DMS114 treated with DMSO at 0.1 percent for 48 hours (cell line): ENCODE measurements around the gene TSTD1.
"Not testable (repeated sequence)": the region's sequence is repeated elsewhere in the genome, so short reads cannot be mapped to it uniquely, and the experiment has no call there.

Experiments
- DNase-seq: peaks from one replicate; lab custom pipeline; 2025; ENCODE audit not compliant: unreplicated experiment; lab: John Stamatoyannopoulos, UW

TSTD1 gene

DNA sequence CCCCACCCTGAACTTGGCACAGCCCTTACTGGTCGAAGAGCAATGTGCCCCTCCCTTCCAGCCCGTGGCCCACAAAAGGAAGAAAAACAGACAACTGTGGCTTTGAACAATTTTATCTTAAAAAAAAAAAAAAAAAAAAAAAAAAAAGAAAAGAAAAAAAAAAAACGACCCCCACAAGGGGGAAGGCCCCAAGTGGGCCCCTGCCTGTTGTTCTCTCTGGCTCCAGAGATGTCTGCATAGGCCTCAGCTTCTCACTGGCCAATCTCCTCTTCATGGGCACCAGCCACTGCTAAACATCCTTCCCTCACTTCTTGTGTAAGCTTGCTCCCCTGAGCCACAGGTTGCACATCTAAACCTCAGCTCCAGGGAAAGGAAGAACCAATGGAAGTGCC is 386 bp upstream of the TSTD1 start:
- no peak for DNase-seq

DNA sequence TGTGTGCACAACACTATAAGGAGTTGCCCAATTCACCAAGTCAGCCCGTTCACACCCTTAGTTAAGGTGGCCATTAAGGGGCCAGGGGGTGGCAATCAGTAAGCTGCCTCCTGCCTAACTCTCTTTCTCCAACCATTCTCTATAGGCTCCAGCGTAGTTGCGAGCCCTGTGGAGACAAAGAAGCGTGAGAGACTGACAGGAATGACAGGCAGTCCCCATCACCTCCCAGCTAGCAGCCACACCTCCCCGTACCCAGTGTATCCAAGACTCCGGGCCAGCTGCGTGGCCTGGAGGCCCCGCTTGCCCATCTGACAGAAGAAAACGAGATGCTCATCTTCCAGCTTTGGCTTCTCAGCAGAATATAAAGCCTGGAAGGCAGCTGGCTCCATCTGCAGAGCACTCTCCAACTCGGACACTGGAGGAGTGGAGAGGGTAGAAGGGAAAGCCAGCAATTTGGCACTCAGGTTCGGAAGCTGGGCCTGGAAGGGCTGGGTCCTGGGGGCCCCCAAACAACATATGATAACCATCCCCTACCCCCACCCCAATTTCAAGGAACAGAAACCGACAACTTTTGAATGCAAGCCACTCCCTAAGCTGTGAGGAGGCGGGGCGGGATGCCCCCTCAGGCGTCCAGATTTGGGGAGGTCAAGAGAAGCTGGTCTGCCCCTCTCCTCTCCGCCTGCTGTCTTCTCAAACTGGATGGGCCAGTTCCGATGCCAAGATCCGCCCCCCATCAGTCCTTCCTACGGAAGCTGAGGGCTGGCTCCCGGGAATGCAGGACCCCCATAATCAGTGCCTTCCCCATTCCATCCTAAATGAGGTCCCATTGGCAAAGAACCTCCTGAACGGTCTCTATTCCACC is 872 bp downstream of the TSTD1 start:
- no peak for DNase-seq

DNA sequence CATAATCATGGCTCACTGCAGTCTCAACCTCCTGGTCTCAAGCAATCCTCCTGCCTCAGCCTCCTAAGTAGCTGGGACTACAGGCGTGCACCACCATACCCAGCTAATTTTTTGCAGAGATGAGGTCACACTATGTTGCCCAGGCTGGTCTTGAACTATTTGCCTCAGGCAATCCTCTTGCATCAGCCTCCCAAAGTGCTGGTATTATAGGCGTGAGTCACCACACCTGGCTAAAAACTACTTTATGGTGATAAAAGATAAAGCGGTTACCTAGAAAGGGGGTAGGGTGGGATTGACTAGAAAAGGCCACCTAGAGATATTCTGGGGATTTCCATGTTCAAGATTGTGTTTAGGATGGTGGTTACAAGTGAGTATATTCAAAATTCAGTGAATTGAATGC is 5.0 kb downstream of the TSTD1 start:
- no peak for DNase-seq

DNA sequence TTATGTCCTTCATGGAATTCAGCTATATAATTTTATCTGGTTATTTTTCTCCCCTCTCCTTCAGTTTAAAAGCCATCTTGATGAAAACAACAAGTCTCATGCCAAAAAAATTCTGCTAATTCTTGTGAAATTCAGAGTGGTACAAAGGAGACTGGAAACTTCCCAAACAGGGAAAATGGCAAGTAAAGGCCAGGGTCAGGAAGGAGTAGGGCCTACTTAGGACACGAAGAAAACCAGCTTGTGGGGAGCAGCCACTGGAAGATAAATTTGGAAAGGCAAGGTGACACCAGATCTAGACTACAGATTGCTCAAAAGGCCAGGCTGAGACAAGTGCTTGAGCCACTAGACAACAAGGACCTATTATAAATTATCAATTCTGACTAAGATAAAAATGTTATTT is 6.4 kb downstream of the TSTD1 start:
- DNase-seq: no peak

DNA sequence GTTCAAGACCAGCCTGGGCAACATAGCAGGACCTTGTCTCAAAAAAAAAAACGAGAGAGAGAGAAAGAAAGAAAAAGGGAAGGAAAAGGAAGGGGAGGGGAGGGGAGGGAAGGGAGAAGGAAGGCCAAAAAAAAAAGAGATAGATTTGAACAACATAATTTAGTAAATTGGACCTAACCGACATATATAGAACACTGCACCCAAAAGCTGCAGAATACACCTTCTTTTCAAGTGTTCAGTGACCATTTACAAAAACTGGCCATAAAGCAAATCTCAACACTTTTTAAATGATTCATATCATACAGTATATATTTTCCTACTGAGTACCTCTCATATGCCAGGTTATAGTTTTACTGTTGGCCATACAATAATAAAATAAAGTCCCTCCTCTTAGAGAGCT is 6.9 kb downstream of the TSTD1 start:
- no peak for DNase-seq

DNA sequence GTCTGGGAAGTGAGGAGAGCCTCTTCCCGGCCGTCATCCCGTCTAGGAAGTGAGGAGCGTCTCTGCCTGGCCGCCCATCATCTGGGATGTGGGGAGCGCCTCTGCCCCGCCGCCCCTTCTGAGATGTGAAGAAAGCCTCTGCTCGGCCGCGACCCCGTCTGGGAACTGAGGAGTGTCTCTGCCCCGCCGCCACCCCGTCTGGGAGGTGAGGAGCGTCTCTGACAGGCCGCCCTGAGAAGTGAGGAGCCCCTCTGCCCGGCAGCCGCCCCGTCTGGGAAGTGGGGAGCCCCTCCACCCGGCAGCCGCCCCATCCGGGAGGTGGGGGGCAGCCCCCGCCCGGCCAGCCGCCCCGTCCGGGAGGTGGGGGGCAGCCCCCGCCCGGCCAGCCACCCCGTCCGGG is 9.3 kb downstream of the TSTD1 start:
- not testable (repeated sequence) for DNase-seq

DNA sequence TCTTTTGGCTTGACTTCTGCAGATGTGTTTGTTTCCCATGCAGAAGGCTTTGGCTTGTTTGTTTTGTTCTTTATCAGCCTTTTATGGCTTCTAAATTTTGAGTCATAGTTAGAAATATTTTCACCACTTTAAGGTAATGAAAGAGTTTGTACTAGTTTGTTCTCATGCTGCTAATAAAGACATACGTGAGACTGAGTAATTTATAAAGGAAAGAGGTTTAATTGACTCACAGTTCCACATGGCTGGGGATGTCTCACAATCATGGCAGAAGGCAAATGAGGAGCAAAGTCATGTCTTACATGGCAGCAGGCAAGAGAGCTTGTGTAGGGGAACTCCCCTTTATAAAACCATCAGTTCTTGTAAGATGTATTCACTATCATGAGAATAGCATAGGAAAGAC is 11.8 kb downstream of the TSTD1 start:
- not testable (repeated sequence) for DNase-seq

DNA sequence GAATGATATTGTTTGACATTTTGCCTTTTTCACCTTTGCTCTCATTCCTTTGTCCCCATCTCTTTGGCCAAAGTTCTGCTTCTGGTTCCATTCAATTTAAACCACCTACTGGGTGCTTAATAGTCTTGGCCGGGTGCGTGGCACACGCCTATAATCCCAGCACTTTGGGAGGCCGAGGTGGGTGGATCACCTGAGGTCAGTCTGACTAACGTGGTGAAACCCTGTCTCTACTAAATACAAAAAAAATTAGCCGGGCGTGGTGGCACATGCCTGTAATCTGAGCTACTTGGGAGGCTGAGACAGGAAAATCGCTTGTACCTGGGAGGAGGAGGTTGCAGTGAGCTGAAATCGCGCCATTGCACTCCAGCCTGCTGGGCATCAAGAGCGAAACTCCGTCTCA is 16.3 kb downstream of the TSTD1 start:
- DNase-seq: not testable (repeated sequence)

DNA sequence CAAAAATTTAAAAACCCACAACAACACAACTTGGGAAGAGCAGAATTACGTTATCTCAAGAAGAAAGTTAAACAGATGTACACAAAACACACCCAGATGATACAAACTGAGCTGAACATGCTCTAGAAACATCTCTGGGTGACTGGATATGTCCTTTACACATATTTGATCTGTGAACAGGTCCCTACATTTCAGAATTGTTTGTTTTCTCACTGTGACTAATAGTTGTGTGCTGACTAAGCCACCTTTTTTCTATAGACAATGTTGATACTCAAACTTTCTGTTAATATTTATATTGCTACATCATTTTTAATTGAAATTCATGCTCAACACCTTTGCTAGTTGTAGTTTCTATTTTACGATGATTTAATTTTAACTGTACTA is 16.8 kb downstream of the TSTD1 start:
- DNase-seq: no peak

DNA sequence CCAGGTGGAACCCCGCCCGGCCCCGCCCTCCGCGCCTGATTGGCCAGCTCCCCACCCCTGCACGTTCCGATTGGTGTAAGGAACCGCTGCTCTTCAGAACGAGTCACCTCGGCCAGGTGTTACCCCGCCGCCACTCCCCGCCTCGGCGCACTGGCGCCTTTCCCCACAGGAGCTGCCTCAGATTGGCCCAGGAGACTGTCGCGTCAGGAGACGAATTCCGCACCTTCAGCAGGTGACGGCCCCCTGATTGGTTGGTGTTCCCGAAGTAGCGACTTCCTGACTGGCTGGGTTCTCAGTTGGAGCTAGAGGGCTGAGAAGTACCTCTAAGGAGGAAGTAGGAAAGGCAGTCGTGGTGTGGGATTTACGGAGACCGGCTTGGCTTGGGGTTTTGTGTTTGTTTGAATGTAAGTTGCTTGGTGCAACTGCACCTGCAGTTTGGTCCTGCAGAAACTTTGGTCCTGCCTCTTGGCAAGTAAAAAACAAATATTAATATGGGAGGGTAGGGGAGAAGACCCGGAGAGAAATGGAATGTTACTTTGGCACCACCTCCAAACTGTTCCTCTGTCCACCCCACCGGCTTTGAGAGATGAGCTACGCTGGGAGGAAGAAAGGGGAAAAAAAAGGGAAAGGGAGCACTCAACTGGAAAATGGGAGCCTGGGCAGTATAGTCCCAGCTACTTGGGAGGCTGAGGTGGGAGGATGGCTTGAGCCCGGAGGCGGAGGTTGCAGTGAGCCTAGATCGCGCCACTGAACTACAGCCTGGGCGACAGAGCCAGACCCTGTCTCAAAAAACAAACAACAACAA is 17.4 kb downstream of the TSTD1 start:
- peak; percentile 93 for DNase-seq

DNA sequence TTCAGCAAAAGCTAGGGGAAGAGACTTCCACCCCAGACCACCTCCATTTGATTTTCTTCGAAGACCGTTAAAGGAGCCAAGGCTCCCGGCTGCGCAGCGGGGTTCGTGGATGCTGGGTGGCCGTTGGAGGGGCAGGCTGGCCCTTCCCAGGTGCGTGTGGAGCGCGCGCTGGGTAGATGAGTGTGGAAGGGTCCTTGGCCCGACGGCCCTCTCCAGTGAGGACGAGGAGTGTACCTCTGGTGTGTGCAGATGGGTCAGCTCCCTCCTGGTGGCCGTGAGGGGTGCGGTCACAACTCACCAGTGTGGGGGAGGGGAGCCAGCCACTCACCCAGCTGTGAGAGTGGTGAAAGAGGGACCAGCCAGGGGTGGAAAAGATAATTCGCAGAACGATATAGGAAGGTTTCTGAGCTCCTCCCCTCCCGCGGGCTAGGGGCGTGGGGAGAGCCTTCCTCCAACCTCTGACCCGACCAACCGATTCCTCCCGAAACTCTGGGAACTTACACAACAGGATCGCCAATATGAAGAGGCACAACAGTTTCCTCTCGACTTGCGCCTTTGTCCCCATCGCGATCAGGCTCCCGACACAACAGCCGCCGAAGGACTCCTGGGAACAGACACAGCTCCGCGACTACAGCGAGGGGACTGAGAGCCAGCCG is 18.1 kb downstream of the TSTD1 start, which contains the start of gene F11R:
TSS of gene F11R (minus strand) at position 644 of the 656 bp plus-strand sequence. CDS start at position 565, 79 bp downstream.
- peak; percentile 63 for DNase-seq

DNA sequence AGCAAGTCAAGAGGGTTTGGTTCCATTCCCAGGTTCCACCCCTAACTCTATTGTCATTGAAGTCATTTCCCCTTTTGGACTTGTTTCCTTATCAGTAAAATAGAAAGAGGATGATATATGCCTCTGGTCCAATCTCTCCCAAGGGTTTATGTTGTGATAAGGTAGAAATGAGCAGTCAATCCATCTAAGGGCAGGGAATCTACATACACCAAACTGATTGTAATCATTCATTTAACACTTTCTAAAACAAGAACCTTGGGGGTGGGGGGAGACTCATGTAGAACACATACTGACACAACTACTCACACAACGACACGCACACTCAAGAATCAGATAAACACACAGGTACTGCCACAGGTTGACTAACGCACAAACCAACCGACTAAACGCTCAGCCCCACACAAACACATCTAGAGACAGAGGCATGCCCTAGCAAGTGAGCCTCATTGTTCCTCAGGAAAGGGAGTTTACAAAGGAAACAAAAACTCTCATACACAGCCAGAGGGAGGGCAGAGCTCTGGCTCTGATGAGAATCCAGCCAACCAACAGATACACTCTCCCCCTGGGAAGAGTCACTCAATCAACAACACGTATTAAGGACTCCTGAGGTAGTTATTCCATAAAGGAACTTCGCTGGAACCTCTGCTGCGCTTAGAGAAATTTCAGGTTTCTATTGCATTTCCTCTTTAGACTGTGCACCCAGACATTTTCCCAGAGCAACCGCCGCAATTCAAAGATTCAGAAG is 18.8 kb downstream of the TSTD1 start:
- no peak for DNase-seq

DNA sequence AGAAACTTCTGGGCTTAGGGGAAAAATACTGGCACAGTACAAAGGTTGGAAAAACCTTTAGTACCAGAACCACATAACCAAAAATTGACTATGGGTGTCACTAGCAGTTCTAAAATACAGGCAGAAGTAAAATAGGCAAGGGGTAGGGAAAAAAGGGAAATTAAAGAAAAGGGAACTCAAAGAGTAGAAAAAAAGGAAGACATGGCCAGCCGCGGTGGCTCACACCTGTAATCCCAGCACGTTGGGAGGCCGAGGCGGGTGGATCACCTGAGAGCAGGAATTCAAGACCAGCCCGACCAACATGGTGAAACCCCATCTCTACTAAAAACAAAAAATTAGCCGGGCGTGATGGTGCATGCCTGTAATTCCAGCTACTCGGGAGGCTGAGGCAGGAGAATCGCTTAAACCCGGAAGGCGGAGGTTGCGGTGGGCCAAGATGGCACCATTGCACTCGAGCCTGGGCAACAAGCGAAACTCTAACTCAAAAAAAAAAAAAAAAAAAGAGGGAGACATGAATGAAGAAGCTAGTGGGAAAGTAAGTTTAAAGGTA is 19.6 kb downstream of the TSTD1 start:
- not testable (repeated sequence) for DNase-seq

DNA sequence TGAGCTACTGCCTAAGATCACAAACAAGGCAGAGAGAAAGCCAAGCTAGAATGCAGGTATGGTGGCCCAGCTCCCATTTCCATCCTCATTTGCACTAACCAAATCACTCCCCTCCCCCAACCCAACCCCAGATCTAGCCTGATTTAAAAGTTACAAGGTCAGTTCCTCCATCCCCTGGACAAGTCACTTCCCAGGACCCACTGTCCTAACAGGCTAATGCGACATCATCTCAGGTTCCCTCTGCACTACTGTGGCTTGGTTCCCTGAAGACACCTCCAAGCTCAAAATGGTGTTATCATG is 20.2 kb downstream of the TSTD1 start:
- no peak for DNase-seq

DNA sequence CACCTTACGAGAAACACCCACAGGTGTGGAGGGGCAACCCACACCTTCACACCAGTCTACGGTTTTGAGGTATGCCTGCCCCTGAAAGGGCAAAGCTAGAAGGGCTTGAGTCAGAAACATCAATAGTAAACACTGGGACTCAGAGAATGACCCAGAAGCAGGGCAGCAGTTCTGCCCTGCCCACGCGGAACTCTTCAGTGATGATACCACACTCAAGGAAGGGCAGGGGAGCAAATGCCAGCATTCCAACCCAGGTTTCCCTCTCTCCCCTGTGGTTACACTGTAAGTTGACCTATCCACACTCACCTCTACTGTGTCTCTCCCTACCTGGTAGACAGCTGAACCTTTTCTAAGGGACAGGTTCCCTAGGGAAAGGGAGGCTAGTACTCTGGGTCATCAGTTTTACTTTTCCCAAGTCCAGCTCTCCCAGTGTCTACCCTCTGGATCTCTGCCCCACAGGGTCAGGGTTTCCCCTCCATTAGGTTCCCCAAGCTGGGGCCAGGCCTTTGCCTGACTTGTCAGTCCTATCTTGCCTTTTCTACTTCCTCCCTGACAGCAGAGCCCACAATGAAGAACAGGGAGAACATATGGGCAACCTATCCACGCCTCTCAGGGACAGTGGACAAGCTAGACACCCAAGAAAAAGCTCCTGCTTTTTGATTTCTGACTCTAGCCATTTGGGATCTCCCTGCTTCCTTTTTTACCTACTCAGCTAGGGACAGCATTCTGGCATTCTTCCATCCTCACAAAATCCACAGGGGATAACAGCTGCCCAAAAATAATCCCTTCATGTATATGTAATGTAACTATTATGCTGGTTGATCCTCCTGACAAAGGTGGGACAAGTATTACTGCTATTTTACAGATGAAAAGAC is 20.8 kb downstream of the TSTD1 start:
- DNase-seq: no peak

DNA sequence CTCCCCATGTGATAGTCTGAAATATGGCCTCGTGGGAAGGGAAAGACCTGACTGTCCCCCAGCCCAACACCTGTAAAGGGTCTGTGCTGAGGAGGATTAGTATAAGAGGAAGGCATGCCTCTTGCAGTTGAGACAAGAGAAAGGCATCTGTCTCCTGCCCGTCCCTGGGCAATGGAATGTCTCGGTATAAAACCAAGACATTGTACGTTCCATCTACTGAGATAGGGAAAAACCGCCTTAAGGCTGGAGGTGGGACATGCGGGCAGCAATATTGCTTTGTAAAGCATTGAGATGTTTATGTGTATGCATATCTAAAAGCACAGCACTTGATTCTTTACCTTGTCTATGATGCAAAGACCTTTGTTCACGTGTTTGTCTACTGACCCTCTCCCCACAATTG is 21.6 kb downstream of the TSTD1 start:
- DNase-seq: not testable (repeated sequence)

DNA sequence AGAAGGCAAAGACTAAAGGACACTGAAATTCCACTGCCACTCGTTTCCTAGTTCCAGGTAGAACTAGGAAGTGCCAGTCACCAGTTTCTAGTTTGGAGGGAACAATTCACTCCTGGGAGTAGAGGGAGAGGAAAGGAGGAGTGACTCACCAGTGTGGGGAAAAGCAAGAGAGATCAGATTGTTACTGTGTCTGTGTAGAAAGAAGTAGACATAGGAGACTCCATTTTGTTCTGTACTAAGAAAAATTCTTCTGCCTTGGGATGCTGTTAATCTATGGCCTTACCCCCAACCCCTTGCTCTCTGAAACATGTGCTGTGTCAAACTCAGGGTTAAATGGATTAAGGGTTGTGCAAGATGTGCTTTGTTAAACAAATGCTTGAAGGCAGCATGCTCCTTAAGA is 22.1 kb downstream of the TSTD1 start:
- DNase-seq: not testable (repeated sequence)

DNA sequence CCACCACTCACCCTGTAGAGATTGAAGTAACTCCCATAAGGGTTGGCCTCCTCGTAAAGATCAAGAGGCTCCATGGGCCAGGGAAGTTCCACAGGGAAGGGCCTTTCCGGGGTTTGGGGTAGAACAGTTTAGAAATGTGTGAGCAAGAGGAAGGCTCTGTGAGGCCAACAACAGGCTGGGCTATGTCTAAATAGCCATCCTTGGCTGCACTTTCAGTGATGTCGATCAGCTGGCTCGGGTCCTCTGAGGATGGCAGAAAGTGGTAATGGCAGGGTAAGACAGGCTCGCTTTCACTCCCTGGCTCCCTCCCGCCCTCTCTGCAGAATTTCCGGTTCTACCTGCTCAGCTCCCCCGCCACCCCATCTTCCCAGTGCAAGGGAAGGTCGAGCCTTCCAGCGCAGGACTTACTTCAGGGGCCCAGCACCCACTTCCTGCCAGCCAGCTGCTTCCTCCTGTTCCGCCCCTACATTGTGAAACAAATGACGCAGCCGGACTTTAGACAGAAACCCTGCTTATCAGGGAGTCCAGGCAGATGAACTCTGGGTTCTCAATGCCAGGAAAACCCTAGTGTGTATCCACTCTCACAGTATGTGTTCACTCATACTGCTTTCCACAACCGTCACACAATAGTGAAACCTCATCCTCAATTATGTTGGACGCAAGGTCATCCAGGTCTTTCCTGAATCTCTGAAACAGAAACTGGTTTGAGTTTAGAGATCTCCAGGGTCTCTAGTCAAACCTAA is 25.1 kb downstream of the TSTD1 start:
- DNase-seq: no peak

DNA sequence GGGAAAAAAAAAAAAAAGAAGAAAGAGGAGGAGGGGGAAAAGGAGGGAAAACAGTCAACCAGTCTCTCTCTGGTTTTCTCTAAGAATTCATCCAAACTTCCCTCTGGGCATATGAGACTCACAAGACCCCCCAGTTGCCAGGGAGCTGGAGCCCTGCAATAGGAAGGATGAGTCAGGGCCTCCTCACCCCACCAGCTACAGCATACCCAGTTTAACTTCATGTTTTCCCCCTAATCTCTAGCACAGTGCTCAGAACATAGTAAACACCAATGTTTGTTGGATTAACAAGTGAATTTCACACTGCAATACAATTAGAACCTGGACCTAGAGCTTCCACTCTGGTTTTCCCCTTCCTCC is 25.7 kb downstream of the TSTD1 start:
- DNase-seq: no peak
